Esophagus (tissue), 2 donors: Measurements from ENCODE around the gene MEAF6. TPM values are rescaled to one million over a fixed set of nuclear protein-coding genes. Genes with fewer than 3 reads are reported as not detected.
"Not testable (repeated sequence)": the region's sequence is repeated elsewhere in the genome, so short reads cannot be mapped to it uniquely, and the experiment has no call there.

Source experiments
- H3K27ac ChIP-seq, 2 donors: one replicate each; pipeline ENCODE4 v1.5.1; 2013; ENCODE audit warnings: low read depth in 2 of 2, mild to moderate bottlenecking in 2 of 2, inconsistent platforms in 1 of 2, low read length in 1 of 2, moderate library complexity in 1 of 2
- H3K27me3 ChIP-seq, 2 donors: one replicate each; pipeline ENCODE4 v1.6.1; 2013; ENCODE audit warnings: low read length in 2 of 2, control low read depth in 1 of 2, mild to moderate bottlenecking in 1 of 2; ENCODE audit not compliant: insufficient read depth in 2 of 2, control insufficient read depth in 1 of 2
- H3K36me3 ChIP-seq, 2 donors: one replicate each; pipeline ENCODE4 v1.6.1; 2013; ENCODE audit warnings: low read length in 1 of 2; ENCODE audit not compliant: control insufficient read depth in 2 of 2, insufficient read depth in 2 of 2
- H3K4me1 ChIP-seq, 2 donors: one replicate each; pipeline ENCODE4 v1.6.1; 2013; ENCODE audit warnings: low read length in 1 of 2; ENCODE audit not compliant: control insufficient read depth in 2 of 2, insufficient read depth in 2 of 2
- H3K4me3 ChIP-seq, 2 donors: one replicate each; pipeline ENCODE4 v1.5.1; 2013; ENCODE audit warnings: low read length in 2 of 2, mild to moderate bottlenecking in 2 of 2, low read depth in 1 of 2, moderate library complexity in 1 of 2
- H3K9me3 ChIP-seq, 2 donors: one replicate each; pipeline ENCODE4 v1.6.1; 2013; ENCODE audit warnings: mild to moderate bottlenecking in 2 of 2, low read depth in 1 of 2, low read length in 1 of 2, moderate library complexity in 1 of 2; ENCODE audit not compliant: control insufficient read depth in 2 of 2, insufficient read depth in 1 of 2
- WGBS, 2 donors: extraction: QIAGEN DNeasy Blood & Tissue Kit; methylation state at CpG; one replicate each; pipeline ENCODE4 v1.1.7; 2013; 5-methylcytosine and 5-hydroxymethylcytosine counted together
- polyA plus RNA-seq, 2 donors: library from polyadenylated mRNA; stranded (reverse); fragments of 200-250 nt; gene quantifications; one replicate each; pipeline ENCODE4 v1.2.3, GENCODE V29; 2013
- donor health status: healthy with polysubstance abuse.
- donor health status: Bipolar disorder and iron deficiency.

MEAF6 gene
- polyA plus RNA-seq, 2 donors: 28.8 to 33.9 TPM

DNA sequence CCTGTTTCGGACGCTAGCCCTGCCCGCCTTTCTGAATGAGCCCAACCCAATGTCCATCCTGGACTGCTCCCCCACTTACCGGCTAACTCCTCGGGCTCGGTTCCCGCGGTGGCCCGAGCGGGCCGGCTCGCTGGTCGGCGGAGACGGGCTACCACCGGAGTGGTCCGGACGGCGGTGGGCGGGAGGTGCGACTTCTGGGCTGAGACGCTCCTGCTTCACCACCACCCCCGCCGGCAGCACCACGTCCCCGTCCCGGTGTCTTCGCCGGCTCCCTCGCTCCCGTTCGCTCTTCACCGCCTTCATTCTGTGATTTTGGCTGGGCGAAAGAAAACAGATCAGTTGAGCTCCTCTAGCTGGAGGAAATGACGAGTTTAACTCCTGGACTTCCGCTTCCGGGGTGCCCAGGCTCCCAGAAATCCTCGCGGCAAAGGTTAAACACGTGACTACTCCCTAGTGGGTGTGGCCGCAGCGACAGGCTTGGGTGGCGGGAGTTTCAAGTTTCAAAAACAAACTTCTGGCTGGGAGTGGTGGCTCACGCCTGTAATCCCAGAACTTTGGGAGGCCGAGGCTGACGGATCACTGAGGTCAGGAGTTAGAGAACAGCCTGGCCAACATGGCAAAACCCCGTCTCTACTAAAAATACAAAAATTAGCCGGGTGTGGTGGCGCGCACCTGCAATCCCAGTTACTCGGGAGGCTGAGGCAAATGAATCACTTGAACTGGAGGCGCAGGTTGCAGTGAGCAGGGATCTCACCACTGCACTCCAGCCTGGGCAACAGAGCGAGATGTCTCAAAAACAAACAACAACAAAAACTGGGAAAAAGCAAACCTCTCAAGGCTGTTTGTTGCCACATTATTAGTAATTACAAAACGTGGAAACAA lies 39.6 kb upstream of the MEAF6 start, which contains the start of gene SNIP1:
Gene SNIP1, minus strand, starts transcription at position 367 of the 882 bp plus-strand sequence. Its CDS starts 64 bp downstream, at position 303.
- peaks cover 0 to 12% of the 10 kb centered on the region in 2 donors for H3K4me1 ChIP-seq
- no peaks in the 10 kb centered on the region for H3K36me3 ChIP-seq
- H3K27me3 ChIP-seq: no peaks in the 10 kb centered on the region
- peak within 1 kb of the TSS; percentile 75 to 96 for H3K27ac ChIP-seq
- WGBS, 2 donors: 12 to 13% methylated on average over 53 to 54 of the region's 54 CpGs
- H3K9me3 ChIP-seq: no peaks in the 10 kb centered on the region
- H3K4me3 ChIP-seq: peak within 1 kb of the TSS; percentile 92 to 94

DNA sequence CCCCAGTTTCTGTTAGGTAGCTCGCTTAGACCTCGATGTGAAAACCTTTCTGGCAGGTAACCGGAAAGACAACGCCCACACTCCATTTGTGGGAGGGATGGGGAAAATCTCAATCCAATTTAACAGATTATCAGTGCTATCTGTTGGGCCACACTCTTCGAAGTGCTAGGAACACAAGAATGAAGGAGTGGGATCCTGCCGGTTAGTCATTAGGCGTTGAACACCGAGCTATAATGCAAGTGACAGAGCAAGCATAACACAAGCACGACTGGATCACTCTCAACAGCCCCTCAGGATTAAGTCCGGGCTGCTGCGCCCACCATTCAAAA lies 39.0 kb upstream of the MEAF6 start:
- WGBS, 2 donors: 2% methylated on average over 11 of the region's 11 CpGs
- Histone ChIP-seq H3K36me3 (no peaks in the 10 kb centered on the region), H3K27me3 (no peaks in the 10 kb centered on the region), H3K27ac (peak overlapping the region in 1 of 2 donors; percentile 96), H3K4me1 (peaks cover 0 to 12% of the 10 kb centered on the region in 2 donors), H3K4me3 (peak overlapping the region; percentile 92 to 94), H3K9me3 (no peaks in the 10 kb centered on the region)

- no peaks in the 10 kb centered on the region for H3K9me3 ChIP-seq
- 93 to 94% methylated on average over 6 of the region's 6 CpGs for WGBS, 2 donors
- H3K4me3 ChIP-seq: no peak overlapping the region
- H3K27me3 ChIP-seq: no peaks in the 10 kb centered on the region
- H3K36me3 ChIP-seq: peaks cover 12 to 14% of the 10 kb centered on the region in 2 donors
- peaks cover 0 to 6% of the 10 kb centered on the region in 2 donors for H3K4me1 ChIP-seq
- H3K27ac ChIP-seq: no peak overlapping the region
These were observed 34.8 kb upstream of the MEAF6 start for GRCh38 chr1:37549341-37549740.

GRCh38 chr1:37545019-37545418 lies 30.5 kb upstream of the MEAF6 start:
- H3K4me1 ChIP-seq: no peaks in the 10 kb centered on the region
- H3K9me3 ChIP-seq: no peaks in the 10 kb centered on the region
- H3K36me3 ChIP-seq: peaks cover 18% of the 10 kb centered on the region in 2 donors
- H3K27me3 ChIP-seq: no peaks in the 10 kb centered on the region
- H3K27ac ChIP-seq: no peak overlapping the region
- 69 to 80% methylated on average over 5 of the region's 5 CpGs for WGBS, 2 donors
- no peak overlapping the region for H3K4me3 ChIP-seq

DNA sequence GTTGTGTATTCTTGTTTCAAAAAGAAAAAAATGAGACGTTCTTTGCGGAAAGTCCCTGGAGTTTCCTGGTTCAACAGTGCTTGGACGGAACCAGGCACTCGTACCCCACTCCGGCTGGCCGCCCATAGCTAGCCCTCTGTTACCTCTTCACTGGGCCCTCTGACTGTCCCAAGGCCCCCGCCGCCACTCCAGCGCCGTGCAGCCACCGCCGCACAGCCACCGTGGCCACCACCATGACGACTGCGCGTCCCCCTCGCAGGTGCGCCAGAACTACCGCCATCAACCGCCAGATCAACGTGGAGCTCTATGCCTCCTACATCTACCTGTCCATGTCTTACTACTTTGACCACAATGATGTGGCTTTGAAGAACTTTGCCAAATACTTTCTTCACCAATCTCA lies 30.0 kb upstream of the MEAF6 start:
- Histone ChIP-seq H3K36me3 (peaks cover 18 to 21% of the 10 kb centered on the region in 2 donors), H3K9me3 (no peaks in the 10 kb centered on the region), H3K4me3 (no peak overlapping the region), H3K27ac (no peak overlapping the region), H3K4me1 (no peaks in the 10 kb centered on the region), H3K27me3 (no peaks in the 10 kb centered on the region)
- 95 to 98% methylated on average over 21 of the region's 21 CpGs for WGBS, 2 donors

DNA sequence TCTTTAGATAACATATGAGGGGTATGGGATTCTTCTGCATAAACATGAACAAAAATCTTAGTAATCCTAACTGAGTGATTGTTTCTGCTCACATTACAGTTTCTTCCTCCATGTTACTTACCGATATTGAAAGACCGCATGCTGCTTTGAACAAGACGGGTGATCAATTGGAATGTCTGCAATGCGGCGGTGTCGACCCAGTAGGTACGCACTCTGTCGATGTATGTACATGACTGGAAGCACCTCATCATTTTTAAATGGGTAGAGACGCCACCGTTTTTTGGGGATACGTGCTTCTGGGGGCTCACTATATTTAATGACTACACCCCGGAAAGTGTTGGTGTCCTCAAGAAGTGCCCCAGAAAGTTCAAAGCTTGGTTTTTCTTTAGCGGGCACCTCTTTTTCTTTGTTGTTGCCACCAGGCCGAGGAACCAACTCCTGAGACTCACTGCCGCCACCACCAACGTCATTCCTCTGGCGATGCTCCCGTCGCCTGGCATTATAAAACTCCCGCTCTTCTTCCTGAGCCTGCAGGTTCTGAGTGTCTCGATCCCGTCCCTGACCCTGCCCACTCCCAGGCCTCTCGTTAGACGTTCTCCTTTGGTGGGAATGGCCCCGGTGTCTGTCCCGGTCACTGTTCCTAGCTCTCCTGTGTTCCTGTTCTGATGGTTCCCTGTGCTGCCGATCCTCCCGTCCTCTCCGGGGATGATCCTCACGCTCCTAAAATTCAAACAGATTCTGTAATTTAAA lies 25.6 kb upstream of the MEAF6 start:
- H3K36me3 ChIP-seq: peaks cover 10 to 28% of the 10 kb centered on the region in 2 donors
- H3K27me3 ChIP-seq: no peaks in the 10 kb centered on the region
- no peaks in the 10 kb centered on the region for H3K9me3 ChIP-seq
- H3K4me1 ChIP-seq: no peaks in the 10 kb centered on the region
- WGBS, 2 donors: 95% methylated on average over 30 of the region's 30 CpGs
- no peak overlapping the region for H3K27ac ChIP-seq
- no peak overlapping the region for H3K4me3 ChIP-seq

- H3K36me3 ChIP-seq: peaks cover 6 to 20% of the 10 kb centered on the region in 2 donors
- H3K4me1 ChIP-seq, H3K27me3 ChIP-seq, H3K9me3 ChIP-seq, H3K4me3 ChIP-seq, H3K27ac ChIP-seq: not testable (repeated sequence)
- 90 to 93% methylated on average over 10 of the region's 10 CpGs for WGBS, 2 donors
These were observed 24.6 kb upstream of the MEAF6 start for GRCh38 chr1:37539154-37539553.

GRCh38 chr1:37537378-37537777 lies 22.8 kb upstream of the MEAF6 start:
- WGBS, 2 donors: 60 to 68% methylated on average over 2 of the region's 2 CpGs
- Histone ChIP-seq H3K27ac (no peak overlapping the region), H3K4me3 (no peak overlapping the region), H3K36me3 (peaks cover 6 to 18% of the 10 kb centered on the region in 2 donors), H3K9me3 (no peaks in the 10 kb centered on the region), H3K27me3 (no peaks in the 10 kb centered on the region), H3K4me1 (no peaks in the 10 kb centered on the region)

DNA sequence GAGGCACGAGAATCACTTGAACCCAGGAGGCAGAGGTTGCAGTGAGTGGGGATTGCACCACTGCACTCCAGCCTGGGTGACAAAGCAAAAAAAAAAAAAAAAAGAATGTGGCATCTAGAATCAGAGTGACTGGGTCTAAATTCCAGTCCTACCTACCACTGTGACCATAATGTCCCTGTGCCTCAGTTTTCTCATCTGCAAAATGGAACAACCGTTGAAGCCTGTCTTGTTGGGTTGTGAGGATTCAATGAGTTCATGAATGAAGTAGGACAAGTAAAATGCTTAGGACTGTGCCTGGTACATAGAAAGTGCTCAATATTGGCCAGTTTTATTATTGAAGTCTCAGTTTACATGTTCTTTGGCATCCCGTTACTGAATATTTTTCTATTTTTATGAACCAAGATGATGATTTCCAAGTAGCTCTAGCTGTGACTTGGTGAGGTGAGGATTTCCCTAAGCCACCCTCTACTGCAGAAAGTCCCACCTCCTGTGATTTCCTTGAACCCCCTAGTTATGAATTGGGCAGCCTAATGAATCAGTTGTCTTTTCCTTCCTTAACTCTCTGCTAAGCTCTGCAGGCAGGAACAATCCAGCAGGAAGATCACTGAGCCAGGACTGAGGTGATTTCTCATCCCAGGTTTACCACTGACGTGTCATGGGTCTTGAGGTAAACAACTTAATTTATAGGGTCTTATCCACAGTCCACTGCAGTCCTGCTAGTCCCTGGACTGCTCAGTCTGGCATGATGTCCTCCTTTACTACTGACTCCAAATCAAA lies 18.9 kb upstream of the MEAF6 start:
- H3K9me3 ChIP-seq: no peaks in the 10 kb centered on the region
- no peaks in the 10 kb centered on the region for H3K4me1 ChIP-seq
- 83 to 93% methylated on average over 4 of the region's 4 CpGs for WGBS, 2 donors
- H3K27me3 ChIP-seq: no peaks in the 10 kb centered on the region
- H3K36me3 ChIP-seq: peaks cover 0 to 8% of the 10 kb centered on the region in 2 donors
- H3K27ac ChIP-seq: peak overlapping the region in 1 of 2 donors; percentile 37
- H3K4me3 ChIP-seq: no peak overlapping the region
